Panc1 (cell line): ENCODE measurements around the gene CD96.

Experiments used
- TF ChIP-seq, protein P1 (sequence below): fragments of 450-650 bp; IDR thresholded peaks from 2 replicates; pipeline ENCODE4 v1.5.1; 2017; ENCODE audit warnings: mild to moderate bottlenecking
- TF ChIP-seq, protein P2 (sequence below), 2 experiments: IDR thresholded peaks; 2 replicates each; pipeline ENCODE4 v1.6.1; 2011 to 2012; ENCODE audit warnings: low read depth in 2 of 2, control low read depth in 1 of 2, low read length in 1 of 2, mild to moderate bottlenecking in 1 of 2, moderate library complexity in 1 of 2; ENCODE audit not compliant: insufficient read depth in 1 of 2

DNA sequence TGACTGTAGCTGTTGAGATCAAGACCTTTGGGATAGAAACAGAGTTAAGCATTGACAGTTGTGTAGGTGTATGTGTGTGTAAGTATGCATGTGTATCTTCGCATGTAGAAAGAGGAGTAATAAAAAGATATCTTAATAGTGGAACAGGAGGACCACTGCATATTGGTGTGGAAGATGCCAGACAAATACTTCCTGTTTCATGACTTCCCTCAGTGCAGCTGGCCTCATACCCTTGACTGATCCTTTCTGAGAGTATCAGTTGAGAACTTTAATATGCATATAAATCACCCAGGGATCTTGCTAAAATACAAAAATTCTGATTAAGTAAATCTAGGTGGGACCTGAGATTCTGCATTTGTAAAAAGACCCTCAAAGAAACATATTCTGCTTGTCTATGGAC lies 61.7 kb downstream of the CD96 start:
- TF ChIP-seq, protein P1, sequence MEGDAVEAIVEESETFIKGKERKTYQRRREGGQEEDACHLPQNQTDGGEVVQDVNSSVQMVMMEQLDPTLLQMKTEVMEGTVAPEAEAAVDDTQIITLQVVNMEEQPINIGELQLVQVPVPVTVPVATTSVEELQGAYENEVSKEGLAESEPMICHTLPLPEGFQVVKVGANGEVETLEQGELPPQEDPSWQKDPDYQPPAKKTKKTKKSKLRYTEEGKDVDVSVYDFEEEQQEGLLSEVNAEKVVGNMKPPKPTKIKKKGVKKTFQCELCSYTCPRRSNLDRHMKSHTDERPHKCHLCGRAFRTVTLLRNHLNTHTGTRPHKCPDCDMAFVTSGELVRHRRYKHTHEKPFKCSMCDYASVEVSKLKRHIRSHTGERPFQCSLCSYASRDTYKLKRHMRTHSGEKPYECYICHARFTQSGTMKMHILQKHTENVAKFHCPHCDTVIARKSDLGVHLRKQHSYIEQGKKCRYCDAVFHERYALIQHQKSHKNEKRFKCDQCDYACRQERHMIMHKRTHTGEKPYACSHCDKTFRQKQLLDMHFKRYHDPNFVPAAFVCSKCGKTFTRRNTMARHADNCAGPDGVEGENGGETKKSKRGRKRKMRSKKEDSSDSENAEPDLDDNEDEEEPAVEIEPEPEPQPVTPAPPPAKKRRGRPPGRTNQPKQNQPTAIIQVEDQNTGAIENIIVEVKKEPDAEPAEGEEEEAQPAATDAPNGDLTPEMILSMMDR: no peak
- TF ChIP-seq, protein P2, sequence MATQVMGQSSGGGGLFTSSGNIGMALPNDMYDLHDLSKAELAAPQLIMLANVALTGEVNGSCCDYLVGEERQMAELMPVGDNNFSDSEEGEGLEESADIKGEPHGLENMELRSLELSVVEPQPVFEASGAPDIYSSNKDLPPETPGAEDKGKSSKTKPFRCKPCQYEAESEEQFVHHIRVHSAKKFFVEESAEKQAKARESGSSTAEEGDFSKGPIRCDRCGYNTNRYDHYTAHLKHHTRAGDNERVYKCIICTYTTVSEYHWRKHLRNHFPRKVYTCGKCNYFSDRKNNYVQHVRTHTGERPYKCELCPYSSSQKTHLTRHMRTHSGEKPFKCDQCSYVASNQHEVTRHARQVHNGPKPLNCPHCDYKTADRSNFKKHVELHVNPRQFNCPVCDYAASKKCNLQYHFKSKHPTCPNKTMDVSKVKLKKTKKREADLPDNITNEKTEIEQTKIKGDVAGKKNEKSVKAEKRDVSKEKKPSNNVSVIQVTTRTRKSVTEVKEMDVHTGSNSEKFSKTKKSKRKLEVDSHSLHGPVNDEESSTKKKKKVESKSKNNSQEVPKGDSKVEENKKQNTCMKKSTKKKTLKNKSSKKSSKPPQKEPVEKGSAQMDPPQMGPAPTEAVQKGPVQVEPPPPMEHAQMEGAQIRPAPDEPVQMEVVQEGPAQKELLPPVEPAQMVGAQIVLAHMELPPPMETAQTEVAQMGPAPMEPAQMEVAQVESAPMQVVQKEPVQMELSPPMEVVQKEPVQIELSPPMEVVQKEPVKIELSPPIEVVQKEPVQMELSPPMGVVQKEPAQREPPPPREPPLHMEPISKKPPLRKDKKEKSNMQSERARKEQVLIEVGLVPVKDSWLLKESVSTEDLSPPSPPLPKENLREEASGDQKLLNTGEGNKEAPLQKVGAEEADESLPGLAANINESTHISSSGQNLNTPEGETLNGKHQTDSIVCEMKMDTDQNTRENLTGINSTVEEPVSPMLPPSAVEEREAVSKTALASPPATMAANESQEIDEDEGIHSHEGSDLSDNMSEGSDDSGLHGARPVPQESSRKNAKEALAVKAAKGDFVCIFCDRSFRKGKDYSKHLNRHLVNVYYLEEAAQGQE (IDR thresholded peaks at IDR 0.05; ENCODE audit: insufficient read depth in 1 of 2, low read depth in 2 of 2, low read length in 1 of 2): no peak
